HL-60/S4 treated with phorbol 12-myristate 13-acetate at 8.2 ng/mL for 4 days and 3 days (cell line): Measurements from ENCODE around the gene SREBF2.
"Not testable (repeated sequence)": the region's sequence is repeated elsewhere in the genome, so short reads cannot be mapped to it uniquely, and the experiment has no call there.

Source experiments
- in situ Hi-C: fragments of 300-500 bp; cut with MboI; formaldehyde crosslinking; loops from 2 replicates; pipeline ENCODE4 v1.15.0; 2022; ENCODE audit warnings: low sequenced_read_pairs

The SREBF2 gene

DNA sequence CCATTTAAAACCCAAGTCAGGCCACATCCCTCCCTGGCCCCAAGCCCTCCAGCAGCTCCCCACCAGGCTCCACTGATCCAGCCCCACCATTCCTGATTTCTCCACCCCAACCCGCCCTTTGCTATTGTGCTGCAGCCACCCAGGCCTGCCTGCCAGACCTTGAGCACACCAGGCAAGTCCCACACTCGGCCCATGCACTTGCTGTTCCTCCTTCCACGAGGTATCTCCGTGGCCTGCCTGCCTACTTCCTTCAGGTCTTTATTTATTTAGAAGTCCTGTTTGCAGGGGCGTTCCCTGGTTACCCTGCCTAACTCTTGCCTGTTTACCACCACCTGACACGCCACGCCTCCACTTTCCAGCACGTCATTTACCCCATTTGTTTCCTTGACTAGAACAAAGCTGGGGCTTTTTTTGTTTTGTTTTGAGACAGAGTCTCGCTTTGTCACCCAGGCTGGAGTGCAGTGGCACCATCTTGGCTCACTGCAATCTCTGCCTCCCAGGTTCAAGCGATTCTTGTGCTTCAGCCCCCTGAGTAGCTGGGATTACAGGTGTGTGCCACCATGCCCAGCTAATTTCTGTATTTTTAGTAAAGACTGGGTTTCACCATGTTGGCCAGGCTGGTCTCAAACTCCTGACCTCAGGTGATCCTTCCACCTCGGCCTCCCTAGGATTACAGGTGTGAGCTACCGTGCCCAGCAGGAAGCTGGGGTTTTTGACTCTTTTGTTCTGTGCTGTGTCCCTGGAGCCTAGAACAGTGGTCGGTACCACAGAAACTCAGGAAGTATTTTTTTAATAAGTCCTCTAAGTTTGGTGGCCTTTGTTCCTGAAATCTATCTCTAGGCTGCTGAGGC is 107.3 kb downstream of the SREBF2 start:
- in situ Hi-C loops: loop anchor here (5.0 kb wide), 1 partner anchor 243 kb away; the partner anchor contains the start of gene MEI1

GRCh38 chr22:41940832-41941765 is 108.2 kb downstream of the SREBF2 start:
- in situ Hi-C loops: loop anchor here (5.0 kb wide), 1 partner anchor 244 kb away; the partner anchor contains the start of gene MEI1

GRCh38 chr22:41943661-41944209 is 110.8 kb downstream of the SREBF2 start:
- in situ Hi-C loops: loop anchor here (5.0 kb wide), 1 partner anchor 246 kb away; the partner anchor contains the start of gene MEI1

DNA sequence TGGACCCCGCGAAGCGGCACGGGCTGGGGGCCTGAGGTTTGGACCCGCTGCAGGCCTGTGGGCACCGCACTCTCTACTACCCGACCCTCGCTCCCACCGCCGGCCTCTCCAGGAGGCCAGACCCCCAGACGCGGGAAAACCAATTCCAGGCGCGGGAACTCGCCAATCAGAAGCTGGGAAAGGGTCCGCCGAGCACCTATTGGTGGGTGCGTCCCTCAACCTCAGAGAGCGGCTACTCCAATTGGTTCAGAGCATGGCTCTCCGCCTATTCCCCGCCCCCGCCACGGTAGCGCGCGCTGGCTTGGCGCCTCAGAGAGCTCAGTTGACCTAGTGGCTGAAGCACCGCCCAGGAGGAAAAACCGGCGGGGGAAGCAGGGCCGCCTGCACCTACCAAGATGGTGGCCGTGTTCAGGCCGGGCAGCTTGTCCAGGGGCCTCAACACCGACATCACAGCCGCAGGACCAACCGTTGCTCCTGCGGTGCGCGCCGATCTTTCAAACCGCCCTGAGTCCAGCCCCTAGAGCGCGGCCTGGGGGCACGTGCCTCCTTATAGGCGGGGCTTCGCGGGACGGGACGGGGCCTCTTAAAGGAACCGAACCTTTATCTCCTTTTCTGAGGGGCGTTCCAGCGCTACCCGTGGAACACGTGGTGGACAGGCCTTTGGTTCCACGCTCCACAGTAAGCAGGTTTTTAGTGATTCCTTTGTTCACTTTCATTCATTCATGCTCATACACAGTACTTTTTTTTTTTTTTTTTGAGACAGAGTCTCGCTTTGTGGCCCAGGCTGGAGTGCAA is 113.9 kb downstream of the SREBF2 start, which contains the start of gene CENPM:
TSS of gene CENPM (minus strand) at position 524 of the 795 bp plus-strand sequence. CDS start at position 448, 76 bp downstream.
- in situ Hi-C loops: no loop called here

GRCh38 chr22:41947424-41948080 is 114.6 kb downstream of the SREBF2 start:
- in situ Hi-C loops: no loop called here

DNA sequence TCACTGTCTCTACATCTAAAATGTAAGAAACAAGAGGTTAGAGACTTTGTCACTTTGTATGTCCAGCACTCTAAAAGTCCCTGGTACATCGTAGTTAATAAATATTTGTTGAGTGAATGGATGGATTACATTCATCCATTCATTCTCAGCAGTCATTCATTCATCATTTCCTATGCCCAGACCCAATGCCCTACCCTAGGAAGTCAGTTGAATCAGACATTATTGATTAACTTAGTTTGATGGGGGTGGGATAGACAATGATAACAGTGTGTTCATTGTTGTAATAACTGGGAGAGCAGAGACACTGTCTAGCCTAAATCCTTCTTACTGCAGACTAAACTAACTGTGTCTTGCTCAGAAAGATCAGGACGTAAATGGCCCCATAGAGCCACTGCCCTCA is 115.2 kb downstream of the SREBF2 start:
- in situ Hi-C loops: no loop called here

DNA sequence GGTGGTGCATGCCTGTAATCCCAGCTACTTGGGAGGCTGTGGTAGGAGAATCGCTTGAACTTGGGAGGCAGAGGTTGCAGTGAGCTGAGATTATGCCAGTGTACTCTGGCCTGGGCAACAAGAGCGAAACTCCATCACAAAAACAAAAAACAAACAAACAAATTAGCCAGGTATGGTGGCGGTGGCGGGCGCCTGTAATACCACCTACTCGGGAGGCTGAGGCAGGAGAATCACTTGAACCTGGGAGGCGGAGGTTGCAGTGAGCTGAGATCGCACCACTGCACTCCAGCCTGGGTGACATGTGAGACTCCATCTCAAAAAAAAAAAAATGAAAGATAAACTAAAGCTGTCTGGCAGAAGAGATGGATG is 116.0 kb downstream of the SREBF2 start:
- in situ Hi-C loops: not testable (repeated sequence)

DNA sequence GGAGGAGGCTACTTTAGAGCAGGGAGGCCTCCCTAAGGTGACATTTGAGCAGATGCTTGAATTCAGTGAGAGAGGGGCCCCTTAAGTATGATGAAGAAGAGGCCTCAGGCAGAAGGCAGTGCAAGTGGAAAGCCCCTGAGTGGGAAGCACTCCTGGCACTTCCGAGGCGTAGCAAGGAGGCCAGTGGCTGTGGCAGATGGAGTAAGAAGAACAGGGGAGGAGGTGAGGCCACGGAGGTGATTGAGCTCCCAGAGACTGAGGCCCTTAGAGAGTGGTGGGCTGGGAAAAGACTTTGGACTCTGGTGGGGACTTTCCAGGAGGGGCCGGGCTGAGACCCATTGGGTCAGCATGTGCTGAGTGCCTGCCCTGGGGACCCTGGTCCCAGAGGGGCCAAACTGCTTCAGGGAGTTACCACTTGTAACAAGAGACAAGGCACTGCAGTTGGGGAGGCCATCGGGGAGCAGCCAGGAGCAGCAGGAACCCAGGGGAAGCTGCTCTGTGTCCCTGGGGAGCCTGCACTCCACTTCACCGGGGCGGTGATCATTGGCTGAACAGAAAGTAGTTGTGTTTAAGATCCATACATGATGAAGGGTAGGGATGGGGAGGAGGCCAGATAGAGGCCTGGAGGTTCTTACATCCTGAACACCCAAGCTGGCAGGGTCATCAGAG is 116.5 kb downstream of the SREBF2 start:
- in situ Hi-C loops: no loop called here

GRCh38 chr22:41951898-41952474 is 119.1 kb downstream of the SREBF2 start, which contains the start of gene SMIM45:
SMIM45 (plus strand) TSS chr22:41952150.
- in situ Hi-C loops: loop anchor here (25.0 kb wide), 1 partner anchor 510 kb away; no protein-coding TSS in a partner anchor

GRCh38 chr22:41952713-41953112 is 119.8 kb downstream of the SREBF2 start:
- in situ Hi-C loops: loop anchor here (25.0 kb wide), 1 partner anchor 510 kb away; no protein-coding TSS in a partner anchor
